GM21526 (cell line): ENCODE results near the gene TNFSF11.
"Not testable (repeated sequence)": the region's sequence is repeated elsewhere in the genome, so short reads cannot be mapped to it uniquely, and the experiment has no call there.

Experiments
- ATAC-seq: cut with Tn5 transposase; IDR thresholded peaks from one replicate; pipeline ENCODE4 v1.9.1; 2021; ENCODE audit warnings: moderate library complexity; ENCODE audit not compliant: unreplicated experiment, low FRiP score

Gene TNFSF11

DNA sequence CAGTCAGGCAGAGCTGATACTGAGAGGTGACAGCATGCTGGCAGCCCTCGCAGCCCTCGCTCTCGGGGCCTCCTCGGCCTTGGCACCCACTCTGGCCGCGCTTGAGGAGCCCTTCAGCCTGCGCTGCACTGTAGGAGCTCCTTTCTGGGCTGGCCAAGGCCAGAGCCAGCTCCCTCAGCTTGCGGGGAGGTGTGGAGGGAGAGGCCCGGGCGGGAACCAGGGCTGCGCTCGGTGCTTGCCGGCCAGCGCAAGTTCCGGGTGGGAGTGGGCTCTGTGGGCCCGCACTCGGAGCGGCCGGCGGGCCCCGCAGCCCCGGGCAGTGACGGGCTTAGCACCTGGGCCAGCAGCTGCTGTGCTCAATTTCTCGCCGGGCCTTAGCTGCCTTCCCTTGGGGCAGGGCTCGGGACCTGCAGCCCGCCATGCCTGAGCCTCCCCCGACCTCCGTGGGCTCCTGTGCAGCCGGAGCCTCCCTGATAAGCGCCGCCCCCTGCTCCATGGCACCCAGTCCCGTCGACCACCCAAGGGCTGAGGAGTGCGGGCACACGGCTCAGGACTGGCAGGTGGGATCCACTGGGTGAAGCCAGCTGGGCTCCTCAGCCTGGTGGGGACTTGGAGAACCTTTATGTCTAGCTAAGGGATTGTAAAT is 14.3 kb upstream of the TNFSF11 start:
- not testable (repeated sequence) for ATAC-seq

DNA sequence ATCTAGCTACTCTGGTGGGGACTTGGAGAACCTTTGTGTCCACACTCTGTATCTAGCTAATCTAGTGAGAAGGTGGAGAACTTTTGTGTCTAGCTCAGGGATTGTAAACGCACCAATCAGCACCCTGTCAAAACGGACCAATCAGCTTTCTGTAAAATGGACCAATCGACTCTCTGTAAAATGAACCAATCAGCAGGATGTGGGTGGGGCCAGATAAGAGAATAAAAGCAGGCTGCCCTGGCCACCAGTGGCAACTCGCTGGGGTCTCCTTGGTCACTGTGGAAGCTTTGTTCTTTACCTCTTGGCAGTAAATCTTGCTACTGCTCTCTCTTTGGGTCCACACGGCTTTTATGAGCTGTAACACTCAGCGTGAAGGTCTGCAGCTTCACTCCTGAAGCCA is 13.6 kb upstream of the TNFSF11 start:
- not testable (repeated sequence) for ATAC-seq

DNA sequence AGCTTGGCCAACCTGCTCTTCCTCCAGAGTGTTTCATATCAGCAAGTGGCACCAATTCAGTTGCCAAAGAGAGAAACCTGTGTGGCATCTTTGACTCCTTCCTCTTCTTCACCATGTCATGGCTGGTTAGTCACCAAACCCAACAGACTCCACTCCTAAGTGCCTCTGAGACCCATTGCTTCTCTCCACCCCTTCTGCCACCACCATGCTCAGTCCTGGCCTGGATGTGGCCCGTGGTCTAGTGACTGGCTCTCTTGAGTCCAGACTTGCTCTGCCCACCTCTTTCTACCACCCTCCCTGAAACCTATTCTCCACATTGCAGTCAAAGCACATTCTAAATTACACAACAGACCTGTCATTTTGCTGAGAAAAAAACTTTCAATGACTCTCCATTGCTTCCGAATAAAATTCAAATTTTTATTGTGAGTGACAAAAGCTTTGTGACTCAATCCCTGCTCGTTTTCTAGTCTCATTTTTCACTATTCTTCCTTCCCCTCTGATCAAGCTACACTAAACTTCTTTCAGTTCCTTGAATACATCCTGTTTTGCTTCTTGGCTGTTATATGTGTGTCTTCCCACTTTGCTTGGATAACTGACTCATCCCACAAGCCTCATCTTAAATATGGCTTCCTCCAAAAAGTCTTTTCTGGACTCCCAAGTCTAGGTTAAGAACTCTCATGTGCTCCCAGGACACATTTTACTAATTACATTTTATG is 12.0 kb upstream of the TNFSF11 start:
- no peak for ATAC-seq

DNA sequence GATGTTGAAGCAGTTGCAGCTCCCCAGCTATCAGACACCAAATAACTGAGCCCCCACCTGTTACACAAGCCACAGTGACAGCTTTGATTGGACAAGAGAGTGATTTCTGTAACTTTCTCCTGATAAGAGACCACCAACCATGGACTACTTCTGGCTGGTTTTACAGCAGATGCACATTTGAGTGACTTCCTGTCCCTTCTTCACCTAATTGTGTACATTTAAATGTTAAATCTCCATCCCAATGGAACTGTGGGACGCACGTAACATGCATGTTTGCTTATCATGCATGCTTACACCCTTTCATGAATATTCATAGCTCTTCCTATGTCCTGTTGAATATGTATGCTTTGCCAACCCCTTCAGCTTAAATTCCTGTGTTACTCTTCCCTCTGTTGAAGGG is 6.0 kb upstream of the TNFSF11 start:
- ATAC-seq = no peak

DNA sequence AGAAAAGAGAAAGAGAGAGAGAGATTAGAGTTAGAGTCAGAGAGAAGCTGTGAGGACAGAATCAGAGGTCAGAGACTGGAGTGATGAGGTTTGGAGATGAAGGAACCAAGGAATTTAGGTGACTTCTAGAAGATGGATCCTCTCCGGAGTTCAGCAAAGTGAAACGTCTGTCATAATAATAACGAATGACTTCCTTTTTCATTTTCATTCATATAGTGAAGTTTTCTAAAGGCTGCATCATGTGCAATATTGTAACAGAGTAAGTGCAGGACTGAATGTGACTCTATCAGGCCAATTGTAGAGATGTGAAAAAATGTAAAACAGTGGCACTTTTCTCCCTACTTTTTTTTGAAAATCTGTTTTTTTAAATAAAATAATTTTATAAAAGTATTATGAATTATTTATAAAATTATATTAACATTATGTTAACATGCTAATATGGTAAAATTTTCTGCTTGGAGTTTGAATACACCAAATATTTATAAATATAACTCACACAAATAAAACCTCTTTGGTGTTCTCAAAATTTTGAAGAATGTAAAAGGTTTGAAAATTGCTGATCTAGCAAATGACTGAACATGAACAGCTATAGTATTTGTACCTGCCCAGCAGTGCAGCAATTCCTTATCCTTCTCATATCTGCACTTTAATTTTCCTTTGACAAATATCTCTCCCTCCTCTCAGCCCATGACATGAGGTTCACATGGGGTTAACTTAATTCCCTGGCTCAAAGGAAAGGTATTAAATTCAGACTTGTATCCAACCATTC is 4.2 kb upstream of the TNFSF11 start:
- no peak for ATAC-seq

DNA sequence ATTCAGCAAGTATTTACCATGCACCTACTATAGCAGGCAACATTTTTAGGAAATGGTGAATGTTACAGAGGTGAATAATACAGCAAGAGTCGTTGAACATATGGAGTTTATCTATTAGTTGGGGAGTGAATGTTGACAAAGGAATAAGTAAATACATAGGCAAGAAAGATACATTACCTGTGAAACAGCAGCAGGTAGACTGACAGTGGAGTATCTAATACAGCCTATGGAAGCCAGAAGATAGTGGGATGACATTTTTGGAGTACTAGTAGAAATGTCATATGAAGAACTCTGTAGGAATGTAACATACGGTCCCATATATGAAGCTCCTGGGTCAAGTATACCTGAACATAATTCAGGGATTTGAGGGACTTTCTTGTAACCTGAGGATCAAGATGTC is 2.1 kb upstream of the TNFSF11 start:
- ATAC-seq = no peak

DNA sequence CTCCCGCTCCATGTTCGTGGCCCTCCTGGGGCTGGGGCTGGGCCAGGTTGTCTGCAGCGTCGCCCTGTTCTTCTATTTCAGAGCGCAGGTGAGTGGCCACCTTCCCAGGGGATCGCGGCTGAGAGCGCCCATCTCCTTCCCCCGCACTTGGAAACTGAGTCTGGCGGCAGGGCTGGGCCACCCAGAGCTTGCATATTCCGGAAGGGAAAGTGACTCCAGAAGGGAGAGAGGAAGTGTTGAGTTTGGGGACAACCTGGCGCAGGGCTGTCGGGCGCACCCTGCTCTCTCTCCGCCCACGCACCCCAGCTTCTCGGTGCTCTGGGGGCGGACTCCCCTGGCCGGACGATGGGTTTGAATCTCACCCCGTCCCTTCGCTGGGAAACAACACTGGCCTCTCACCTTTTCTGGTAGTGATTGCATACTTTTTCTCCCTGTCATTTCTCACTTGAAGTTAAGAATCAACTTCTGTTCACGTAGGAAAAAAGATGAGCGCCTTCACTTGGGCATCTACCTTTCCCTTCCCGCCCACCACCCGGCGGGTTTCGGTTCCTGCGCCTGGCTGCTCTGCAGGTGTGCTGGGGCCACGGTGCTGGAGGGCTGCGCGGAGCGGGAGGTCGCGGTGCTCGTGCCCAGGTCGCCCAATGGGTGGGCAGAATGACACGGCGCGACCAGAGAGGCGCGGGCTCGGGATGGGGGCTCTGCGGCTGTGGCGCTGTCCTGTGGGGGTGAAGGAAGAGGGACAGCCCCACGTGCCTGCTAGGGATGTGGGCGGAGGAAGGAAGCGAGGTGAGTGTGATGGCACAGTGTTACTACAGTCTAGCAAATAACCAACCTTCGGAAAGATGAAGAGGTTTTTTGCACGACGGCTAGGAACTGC is 721 bp downstream of the TNFSF11 start:
- ATAC-seq = peak; percentile 67

DNA sequence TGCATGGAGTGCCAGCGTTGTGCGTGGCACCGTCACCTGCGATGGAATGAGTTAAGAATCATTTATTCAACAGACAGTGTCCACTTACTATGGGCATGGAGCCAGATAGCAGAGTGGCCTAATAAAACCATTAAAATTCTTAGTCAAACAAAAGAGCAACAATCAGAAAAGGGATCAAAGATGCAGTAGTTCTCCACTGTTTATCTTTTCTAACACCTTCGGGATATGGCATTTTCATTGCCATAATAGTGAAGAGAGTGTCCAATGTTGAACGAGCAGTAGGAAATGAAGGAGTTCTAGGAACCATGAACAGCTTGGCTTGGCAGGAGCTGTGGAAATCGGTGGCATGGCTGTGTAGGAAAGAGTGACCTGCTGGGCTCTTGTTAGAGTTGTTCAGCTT is 2.0 kb downstream of the TNFSF11 start:
- no peak for ATAC-seq

DNA sequence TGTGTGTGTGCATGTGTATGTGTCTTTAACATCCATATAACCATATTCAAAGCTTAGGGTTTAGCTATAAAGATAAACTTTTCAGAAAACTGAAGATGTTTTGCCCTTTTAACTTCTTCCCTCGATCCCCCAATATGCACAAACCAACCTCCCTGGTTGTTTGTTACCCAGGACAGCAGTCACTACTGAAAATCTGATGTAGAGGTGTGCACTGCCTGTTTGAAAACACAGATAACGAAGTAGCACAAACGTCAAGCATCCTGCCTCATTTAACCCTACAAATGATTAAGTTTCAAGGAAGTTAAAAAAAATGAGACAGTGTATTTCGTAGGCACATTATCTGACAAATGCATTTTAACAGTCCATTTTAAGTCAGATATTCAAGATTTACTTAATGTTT is 3.6 kb downstream of the TNFSF11 start:
- no peak for ATAC-seq

DNA sequence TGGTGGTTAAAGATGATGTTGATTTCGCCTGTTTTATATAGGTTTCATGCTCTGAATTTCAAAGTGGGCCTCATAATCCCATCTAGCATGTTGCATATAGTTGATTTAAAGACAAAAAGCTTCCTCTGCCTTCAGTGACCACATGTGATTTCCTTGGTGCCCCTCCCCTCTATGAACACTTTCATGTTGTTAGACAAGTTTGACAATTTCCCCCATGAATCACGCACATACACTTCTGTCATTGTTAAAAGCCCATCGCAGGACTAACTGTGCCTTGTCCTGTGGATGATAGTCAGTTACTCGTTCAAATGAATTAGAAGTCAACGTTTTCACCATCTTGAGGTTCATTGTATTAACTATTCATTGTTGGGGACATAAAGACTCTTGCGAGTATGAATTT is 6.7 kb downstream of the TNFSF11 start:
- ATAC-seq = no peak

DNA sequence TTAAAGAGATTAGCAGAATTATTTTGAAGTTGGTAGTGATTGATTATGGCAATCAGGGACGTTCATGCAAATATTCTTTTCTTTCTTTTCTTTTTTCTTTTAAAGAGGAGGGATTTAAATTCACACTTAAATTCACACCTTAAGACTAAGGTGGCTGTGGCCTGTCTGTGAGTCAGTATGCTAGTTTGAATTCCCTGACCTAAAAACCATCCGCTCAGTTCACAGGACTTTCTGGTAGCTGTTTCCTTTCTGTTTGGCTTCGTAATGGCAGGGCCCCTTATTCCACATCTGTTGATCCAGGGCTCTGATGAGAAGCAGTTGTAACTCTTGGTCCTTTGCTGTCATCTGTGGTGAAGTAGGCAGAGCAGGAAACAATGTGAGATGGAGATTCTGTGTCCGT is 7.5 kb downstream of the TNFSF11 start:
- no peak for ATAC-seq

DNA sequence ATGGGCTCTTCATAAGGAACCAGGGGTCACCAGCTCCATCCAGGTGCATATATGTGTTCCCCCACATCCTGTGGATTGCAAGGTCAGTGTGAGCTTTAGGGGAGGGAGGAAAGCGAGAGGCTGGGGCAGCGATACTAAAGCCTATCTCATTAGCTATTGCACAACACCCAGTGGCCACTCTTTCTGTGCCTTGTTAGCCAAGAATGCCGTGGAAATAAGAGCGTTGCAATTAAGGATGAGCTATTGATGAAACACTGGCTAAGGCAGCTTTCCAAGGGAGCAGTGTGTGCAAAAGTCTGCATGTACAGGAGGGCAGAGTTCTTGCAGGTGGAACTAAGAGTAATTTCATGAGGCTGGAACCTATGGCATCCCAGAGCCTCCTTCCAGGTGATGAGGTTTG is 17.6 kb downstream of the TNFSF11 start:
- no peak for ATAC-seq

DNA sequence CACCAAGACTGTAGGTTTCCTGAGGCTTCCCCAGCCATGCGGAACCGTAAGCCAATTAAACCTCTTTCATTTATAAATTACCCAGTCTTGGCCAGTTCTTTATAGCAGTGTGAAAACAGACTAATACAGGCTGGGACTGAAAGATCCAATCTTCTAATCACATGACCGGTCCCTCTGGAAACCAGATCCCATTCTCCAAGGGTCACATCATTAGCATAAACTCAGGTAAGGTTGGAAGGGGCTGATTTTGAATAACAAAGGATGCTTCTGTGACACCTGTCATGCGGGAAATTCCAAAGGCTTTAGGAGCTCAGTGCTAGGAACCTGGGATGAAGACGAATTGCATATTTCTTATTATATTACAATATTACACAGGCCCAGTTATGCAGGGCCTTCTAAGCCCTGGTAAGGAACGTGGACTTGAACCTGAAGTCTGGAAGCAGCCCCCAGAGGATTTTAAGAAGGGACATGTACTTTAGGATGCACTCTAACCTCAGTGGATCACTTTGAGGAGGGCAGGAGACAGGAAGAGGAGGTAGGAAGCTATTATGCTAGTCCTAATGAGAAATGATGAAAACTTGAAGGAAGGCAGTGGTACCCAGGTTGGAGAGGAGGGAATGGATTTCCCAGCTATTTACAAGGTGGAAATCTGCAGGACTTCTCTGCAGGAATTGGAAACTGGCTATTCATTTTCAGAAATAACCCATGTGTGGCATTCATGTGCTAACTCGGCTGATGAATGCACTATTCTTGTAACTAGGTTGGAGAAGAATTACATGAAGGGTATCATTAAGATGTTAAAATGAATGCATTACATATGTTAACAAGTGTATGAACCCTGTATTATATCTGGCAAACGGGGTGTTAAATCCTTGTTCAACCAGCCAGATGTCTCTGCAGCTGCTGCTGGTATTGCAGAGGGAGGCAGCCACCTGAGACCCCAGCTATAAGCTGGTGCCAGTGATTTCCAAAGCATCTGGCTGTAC is 19.3 kb downstream of the TNFSF11 start:
- ATAC-seq = no peak

DNA sequence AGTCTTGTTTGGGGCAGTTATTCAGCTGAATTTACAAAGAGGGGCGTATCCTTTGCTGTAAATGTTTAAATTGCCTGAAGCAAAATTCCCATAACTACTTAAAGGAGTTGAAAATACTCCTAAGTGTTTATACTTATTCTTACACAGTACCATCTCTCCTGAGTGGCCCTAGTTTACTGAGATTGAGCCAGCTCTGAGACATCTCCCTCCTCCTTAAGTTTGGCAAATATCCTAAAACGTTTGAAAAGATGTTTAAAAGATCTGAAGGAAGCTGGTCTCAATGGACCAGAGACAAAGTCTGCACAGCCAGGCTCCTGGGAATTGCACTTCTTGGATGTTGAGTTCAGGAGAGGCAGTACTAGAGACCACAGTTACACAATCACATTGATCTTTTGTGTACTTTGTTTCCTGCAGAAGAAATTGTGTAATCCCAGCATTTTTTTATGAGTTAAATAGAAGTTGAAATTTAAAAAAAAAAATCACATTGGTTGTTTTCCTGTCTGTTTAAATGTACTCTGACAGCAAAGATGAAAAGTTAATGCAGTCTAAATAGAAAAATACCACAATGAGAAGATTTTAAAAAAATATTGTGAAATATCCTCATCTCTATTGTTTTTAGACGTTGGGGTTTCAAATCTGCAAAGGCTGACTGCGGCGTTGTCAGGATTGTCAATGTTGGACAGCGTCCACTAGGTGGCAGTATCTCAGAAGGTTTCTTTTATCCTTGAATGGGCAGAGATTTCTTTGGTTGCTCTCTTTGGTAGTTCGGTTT is 20.7 kb downstream of the TNFSF11 start:
- no peak for ATAC-seq

DNA sequence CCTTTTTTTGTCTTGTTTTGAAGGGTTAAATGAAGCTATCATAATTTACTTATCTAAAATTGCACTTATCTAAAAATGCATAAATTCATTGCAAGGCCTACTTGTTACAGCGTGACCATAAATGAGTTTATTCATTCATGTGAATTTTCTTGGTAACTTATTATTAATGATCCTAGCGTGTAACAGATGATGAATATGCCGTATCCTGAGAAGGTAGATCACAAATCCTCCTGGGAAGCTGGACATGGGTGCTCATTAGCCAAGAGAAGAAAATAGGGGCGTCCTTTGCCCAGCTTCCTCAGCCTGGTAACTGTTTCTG is 21.3 kb downstream of the TNFSF11 start:
- no peak for ATAC-seq

DNA sequence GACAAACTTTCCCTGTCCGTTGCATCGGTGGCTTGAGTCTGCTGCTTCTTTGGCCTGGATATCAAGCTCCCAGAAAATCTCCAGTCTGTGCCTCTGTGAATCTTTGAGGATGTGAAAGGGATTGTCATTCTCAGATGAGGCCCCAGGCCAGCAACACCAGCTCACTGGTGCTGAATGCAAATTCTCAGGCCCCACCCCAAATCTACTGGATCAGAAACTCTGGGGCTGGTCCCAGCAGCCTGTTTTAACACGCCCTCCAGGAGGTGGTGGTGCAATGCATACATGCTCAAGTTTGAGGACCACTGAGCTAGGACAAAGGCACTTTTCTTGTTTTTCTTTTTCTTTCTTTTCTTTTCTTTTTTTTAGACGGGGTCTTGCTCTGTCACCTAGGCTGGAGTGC is 23.6 kb downstream of the TNFSF11 start:
- ATAC-seq = no peak

DNA sequence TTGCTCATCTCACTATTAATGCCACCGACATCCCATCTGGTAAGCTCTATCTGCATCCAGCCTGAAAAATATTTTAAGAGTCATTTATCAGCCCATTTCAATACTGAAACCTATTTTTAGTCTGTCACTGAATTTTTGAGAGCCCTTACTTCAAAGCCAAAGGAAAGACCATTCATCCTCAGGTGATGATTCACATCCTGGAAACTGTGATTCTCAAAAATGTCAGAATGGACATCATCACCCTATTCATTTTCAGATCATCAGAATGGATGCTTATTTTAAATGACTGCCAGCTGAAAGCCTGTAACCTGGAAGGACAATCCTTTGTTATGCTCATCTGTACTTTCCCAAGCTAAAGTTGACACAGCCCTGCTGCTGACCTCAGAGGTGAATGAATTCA is 27.0 kb downstream of the TNFSF11 start:
- no peak for ATAC-seq

DNA sequence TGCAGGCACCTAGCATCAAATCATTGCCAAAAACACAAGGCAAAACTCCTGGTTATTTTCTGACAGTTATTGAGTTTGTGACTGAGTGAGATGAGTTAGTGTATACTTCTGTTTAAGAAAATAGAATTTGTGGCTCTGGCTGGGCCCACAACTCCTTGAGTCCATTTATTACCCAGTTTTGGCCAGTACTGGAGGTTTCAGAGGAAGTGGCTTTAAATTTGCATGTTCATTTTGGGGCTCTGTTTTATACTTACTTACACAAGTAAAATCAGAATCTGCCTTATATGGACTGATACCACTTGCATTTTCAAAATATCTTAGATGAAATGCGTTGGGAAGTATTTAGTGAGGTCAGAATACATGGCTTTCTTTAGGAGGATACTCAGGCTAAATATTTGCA is 29.0 kb downstream of the TNFSF11 start:
- ATAC-seq = peak; percentile 60

DNA sequence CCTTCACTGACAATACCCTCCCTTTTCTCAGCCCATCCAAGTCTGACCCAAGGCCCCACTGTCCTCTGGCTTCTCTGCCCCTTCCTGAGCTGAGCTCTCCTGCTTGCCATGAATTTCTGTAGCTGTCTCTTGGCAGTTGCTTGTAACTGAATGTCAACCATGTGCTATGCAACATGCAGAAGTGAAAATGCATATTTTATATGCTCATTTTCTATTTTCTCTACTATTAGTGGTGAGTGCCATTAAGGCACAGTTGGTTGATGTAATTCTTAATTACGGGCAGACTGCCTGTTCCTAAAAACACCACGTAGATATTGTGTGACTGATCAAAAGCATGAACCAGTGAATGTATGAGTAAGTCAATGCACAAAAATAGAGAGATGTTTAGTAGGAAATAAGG is 29.6 kb downstream of the TNFSF11 start:
- ATAC-seq = no peak
